VCaP (cell line): ENCODE data around the gene VTI1A.
"Not testable (repeated sequence)": the region's sequence is repeated elsewhere in the genome, so short reads cannot be mapped to it uniquely, and the experiment has no call there.

Experiments
- H3K27ac ChIP-seq: fragments of 450-650 bp; 2 replicates; pipeline ENCODE4 v1.5.1; 2017
- TF ChIP-seq, protein P1 (sequence below): fragments of 450-650 bp; conservative IDR thresholded peaks from 2 replicates; pipeline ENCODE4 v1.5.1; 2017; ENCODE audit warnings: mild to moderate bottlenecking, moderate library complexity

Gene VTI1A

DNA sequence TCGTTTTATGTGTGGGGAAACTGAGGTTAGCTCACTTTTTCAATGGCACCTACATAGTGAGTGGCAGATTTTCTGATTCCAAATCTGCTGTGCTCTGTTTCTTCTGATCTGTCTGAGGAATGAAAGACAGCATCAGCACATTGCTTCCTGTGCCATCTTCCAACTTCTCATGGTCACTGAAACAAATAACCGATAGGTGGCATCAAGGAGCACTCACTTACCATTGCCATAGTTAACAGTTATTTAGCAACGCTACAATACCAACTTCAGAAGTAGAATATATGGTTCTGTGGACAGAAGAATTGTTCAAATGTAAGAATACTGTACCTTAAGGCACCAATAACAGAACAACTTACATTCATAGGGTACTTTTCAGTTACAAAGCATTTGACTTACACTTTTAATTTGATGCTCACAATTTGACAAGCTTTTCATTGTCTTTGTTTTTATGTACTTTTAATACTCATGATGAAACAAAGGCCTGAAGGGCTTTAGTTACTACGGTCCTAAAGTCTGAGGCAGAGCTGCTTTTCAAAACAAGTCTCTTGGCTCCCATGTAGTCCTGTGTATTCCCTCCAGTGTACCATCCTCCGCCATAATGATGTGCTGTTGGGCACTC is 274.2 kb downstream of the VTI1A start:
- no peak overlapping the region for H3K27ac ChIP-seq
- TF ChIP-seq, protein P1, sequence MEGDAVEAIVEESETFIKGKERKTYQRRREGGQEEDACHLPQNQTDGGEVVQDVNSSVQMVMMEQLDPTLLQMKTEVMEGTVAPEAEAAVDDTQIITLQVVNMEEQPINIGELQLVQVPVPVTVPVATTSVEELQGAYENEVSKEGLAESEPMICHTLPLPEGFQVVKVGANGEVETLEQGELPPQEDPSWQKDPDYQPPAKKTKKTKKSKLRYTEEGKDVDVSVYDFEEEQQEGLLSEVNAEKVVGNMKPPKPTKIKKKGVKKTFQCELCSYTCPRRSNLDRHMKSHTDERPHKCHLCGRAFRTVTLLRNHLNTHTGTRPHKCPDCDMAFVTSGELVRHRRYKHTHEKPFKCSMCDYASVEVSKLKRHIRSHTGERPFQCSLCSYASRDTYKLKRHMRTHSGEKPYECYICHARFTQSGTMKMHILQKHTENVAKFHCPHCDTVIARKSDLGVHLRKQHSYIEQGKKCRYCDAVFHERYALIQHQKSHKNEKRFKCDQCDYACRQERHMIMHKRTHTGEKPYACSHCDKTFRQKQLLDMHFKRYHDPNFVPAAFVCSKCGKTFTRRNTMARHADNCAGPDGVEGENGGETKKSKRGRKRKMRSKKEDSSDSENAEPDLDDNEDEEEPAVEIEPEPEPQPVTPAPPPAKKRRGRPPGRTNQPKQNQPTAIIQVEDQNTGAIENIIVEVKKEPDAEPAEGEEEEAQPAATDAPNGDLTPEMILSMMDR: peak; percentile 78

DNA sequence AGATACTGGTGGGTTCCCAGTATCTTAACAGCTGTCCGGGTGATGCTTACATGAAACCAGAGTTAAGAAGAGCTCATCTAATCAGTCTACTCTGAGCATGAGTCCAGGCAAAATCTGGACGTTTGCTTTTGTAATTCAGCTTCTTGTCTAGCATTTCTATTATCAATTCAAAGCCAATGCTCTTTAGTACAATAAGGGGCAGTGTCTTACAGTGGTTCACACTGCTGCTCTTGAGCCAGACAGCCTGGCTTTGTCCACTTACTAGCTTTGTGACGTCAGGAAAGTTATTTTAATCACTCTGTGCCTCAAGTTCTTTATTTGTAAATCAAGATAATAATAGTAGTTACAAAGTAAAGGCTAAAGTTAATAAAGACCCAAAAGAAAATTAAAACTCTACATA is 275.7 kb downstream of the VTI1A start:
- TF ChIP-seq, protein P1: no peak
- no peak overlapping the region for H3K27ac ChIP-seq

DNA sequence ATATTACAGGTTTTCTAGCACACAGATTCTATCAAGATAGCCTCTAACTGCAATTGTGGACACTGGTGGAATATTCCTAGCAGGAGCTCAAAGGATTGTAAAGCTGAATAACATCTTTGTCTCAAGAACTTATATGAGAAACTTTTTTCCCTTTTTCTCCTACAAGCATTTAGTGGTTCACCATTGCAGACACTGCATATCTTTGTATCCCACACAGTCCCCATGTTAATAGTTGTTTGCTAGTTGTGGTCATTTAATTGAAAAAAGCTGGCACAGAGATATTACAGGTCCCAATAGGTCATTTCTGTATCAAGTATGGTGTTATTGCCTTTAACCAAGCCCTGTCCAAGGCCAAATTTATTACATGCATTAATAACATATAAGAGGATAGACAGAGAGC is 276.9 kb downstream of the VTI1A start:
- no peak overlapping the region for H3K27ac ChIP-seq
- TF ChIP-seq, protein P1: no peak

DNA sequence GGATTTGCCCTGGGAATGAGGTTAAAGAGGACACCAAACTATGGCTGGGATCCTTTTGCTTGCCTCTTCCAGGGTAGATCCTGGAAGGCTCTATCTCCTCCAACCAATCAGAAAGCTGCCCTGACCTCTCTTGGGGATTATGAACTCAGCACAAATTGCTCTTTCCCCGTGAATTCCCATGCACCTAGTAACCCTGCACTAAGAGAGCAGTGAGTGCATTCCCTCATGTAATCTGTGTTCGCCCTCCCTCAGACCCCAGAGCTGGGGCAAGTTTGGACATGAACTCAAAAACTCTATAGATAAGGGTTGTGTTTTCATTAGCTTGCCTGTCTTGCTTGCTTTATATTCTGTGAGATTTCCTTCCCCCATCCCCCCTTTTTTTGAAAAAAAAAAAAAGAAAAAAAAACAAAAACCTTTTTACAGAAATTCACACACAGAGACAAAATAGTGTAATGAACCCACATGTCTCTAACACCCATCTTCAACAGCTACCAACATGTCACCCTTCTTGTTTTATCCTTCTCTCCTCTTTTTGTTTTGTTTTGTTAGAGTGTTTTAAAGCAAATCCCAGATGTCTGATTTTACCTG is 277.5 kb downstream of the VTI1A start:
- TF ChIP-seq, protein P1: no peak
- no peak overlapping the region for H3K27ac ChIP-seq

DNA sequence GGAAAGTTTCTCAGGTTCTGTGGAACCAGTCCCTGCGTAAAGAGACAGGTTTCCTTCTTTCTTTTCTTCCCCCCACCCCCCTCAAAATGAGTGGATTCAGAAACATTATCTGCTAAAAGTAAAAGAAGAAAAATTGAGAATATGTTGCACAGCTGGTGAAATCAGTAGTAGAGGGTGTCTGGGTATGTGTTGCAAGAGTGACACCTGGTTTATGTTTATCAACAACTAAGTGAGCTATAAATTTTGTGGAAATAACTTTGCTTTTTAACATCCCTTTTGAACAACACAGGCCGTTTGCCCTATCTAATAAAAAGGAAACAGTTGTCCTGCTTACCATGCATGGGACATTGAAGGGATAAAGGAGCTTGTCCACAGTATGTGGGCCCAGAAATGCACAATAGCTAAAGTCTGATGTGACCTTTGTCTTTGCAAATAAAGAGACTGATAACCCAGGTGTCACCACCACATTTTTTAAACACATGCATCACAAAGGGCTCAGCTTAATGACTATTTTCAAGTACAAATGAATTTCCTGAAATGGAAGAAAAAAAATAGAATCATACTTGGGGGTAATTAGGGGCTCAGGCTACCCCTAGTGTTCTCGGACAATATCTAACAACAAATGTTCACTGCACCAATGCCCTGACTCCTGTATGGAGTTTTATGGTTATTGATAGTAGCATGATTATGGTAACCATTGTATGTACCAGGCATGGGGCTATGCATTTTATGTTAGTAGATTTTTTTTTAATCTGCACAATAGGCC is 281.3 kb downstream of the VTI1A start:
- H3K27ac ChIP-seq: no peak overlapping the region

DNA sequence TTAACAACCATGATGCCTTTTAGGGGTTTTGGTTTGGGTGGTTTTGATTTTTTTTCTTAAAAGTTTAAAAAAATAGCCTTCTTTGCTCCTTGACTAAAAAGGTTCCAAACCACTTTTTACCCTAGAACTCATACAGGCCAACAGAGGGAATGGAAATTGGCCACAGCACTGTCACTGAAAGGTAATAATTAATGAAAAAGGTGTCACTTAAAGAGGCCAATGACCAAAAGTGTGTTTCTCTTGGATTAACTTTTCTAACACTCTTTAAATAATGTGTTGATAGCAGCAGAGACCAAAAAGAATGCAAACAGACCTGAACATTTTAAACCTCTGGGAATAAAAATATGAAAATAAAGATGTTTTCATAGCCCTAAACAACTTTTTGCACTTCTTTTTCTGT is 282.0 kb downstream of the VTI1A start:
- H3K27ac ChIP-seq: no peak overlapping the region
- TF ChIP-seq, protein P1: no peak

More for the DNA sequence above, 281.3 kb downstream of the VTI1A start:
- TF ChIP-seq, protein P1: no peak

DNA sequence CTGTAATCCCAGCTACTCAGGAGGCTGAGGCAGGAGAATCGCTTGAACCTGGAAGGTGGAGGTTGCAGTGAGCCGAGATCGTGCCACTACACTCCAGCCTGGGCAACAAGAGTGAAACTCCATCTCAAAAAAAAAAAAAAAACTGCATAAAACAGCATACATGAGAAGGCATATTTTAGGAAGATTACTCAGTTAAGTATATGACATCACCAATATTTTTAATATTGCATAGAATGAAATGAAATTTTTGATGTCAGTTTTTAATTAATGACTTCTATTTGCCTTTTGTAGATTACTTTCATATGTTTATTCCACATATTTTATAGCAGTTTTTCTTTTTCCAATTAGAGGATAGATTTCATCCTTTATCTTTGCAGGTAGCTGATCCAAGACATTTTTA is 284.4 kb downstream of the VTI1A start:
- not testable (repeated sequence) for H3K27ac ChIP-seq
